HG03039 (cell line): ENCODE data around the gene PLEKHF1.
"Not testable (repeated sequence)": the region's sequence is repeated elsewhere in the genome, so short reads cannot be mapped to it uniquely, and the experiment has no call there.

ENCODE experiments used
- ATAC-seq: cut with Tn5 transposase; IDR thresholded peaks from one replicate; pipeline ENCODE4 v1.9.1; 2021; ENCODE audit warnings: mild to moderate bottlenecking, moderate library complexity; ENCODE audit not compliant: unreplicated experiment

Gene PLEKHF1

GRCh38 chr19:29697523-29698261 is 32.4 kb downstream of the PLEKHF1 start:
- ATAC-seq = no peak

GRCh38 chr19:29699861-29700260 is 34.6 kb downstream of the PLEKHF1 start:
- ATAC-seq = no peak

GRCh38 chr19:29700498-29700897 is 35.2 kb downstream of the PLEKHF1 start:
- ATAC-seq = no peak

- no peak for ATAC-seq
Observed at GRCh38 chr19:29702161-29702962, 37.1 kb downstream of the PLEKHF1 start.

- no peak for ATAC-seq
Observed at GRCh38 chr19:29702963-29703320, 37.7 kb downstream of the PLEKHF1 start.

- no peak for ATAC-seq
Observed at GRCh38 chr19:29704562-29705558, 39.6 kb downstream of the PLEKHF1 start.

- no peak for ATAC-seq
Observed at GRCh38 chr19:29705706-29706105, 40.4 kb downstream of the PLEKHF1 start.

- no peak for ATAC-seq
Observed at GRCh38 chr19:29706635-29707034, 41.4 kb downstream of the PLEKHF1 start.

GRCh38 chr19:29708554-29709439 is 43.5 kb downstream of the PLEKHF1 start:
- no peak for ATAC-seq

GRCh38 chr19:29709440-29709798 is 44.2 kb downstream of the PLEKHF1 start:
- not testable (repeated sequence) for ATAC-seq

GRCh38 chr19:29711584-29712132 is 46.4 kb downstream of the PLEKHF1 start:
- ATAC-seq = no peak

GRCh38 chr19:29712744-29713516 is 47.7 kb downstream of the PLEKHF1 start:
- ATAC-seq = no peak

GRCh38 chr19:29714371-29714952 is 49.2 kb downstream of the PLEKHF1 start:
- ATAC-seq = no peak

GRCh38 chr19:29714953-29715700 is 49.9 kb downstream of the PLEKHF1 start, which contains the start of gene C19orf12:
TSS of gene C19orf12 (minus strand) at chr19:29715261. CDS start at chr19:29708413, 6,848 bp downstream.
- ATAC-seq = peak; percentile 61

GRCh38 chr19:29715701-29716581 is 50.7 kb downstream of the PLEKHF1 start:
- ATAC-seq = peak; percentile 9

- no peak for ATAC-seq
Observed at GRCh38 chr19:29717051-29717450, 51.8 kb downstream of the PLEKHF1 start.

- no peak for ATAC-seq
Observed at GRCh38 chr19:29724102-29724641, 58.9 kb downstream of the PLEKHF1 start.
